ENCODE data around the gene SIVA1.

- TF ChIP-seq CTCF (conservative IDR thresholded peaks at IDR 0.05; ENCODE audit: low read length) (no peak), EZH2phosphoT487 (IDR thresholded peaks at IDR 0.05; ENCODE audit: borderline replicate concordance) (no peak)
These were observed 2.7 kb downstream of the SIVA1 start for GRCh38 chr14:104755621-104756020.
